HG03196 (cell line): ENCODE data around the gene BTK.
A peak's percentile ranks its signal among the peaks of the same experiment; 100 is the strongest.
"Not testable (repeated sequence)": the region's sequence is repeated elsewhere in the genome, so short reads cannot be mapped to it uniquely, and the experiment has no call there.

ENCODE experiments used
- ATAC-seq: cut with Tn5 transposase; IDR thresholded peaks from one replicate; pipeline ENCODE4 v1.9.1; 2021; ENCODE audit not compliant: unreplicated experiment

BTK gene

GRCh38 chrX:101347859-101348451 is 38.0 kb downstream of the BTK start:
- ATAC-seq, result peak; percentile 23

DNA sequence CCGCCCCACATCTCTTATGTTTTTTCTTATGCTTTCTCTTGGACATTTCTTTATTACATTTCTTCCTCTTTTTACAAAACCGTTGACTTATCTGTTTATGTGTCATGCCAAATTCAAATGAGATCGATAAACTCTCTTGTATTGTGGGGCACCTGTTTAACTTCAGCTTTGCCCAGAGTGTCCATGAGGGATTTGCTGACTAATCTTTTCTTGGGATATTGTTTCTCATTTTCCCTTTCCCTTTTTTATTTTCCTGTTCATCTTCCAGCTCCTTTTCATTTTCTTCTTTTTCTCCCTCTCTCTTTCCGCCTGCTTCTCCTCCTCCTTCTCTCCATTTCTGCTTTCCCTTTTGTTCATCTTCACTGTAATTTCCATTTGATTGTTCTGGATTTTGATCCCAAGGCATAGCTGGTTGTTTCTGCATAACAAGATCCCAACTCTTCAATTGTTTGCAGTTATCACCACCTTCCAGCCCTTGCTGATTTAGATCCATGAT is 48.2 kb downstream of the BTK start:
- ATAC-seq, result no peak

GRCh38 chrX:101334310-101334709 is 51.7 kb downstream of the BTK start:
- ATAC-seq, result not testable (repeated sequence)

DNA sequence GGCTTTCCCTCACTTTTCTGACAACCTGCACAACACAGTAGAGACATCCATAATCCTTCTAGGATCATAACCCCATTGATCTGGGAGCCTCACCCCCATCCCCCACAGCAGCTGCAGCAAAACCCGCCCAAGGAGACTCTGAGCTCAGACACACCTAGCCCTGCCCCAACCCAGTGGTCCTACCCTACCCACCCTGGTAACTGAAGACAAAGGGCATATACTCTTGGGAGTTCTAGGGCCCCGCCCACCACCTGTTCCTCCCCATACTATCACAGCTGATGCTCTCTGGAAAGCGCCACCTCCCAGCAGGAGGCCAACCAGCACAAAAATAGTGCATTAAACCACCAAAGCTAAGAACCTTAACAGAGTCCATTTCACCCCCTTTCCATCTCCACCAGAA is 59.4 kb downstream of the BTK start:
- not testable (repeated sequence) for ATAC-seq

- no peak for ATAC-seq
Observed at GRCh38 chrX:101303790-101304189, 82.2 kb downstream of the BTK start.
